HG02759 (cell line): Measurements from ENCODE around the gene GRIN2A.
A peak's percentile ranks its signal among the peaks of the same experiment; 100 is the strongest.

Source experiments
- ATAC-seq: cut with Tn5 transposase; IDR thresholded peaks from one replicate; pipeline ENCODE4 v1.9.1; 2021; ENCODE audit warnings: mild to moderate bottlenecking, moderate library complexity; ENCODE audit not compliant: unreplicated experiment

Gene GRIN2A

GRCh38 chr16:10188236-10188635 is 6.0 kb upstream of the GRIN2A start:
- ATAC-seq = no peak

- peak; percentile 69 for ATAC-seq
Measured at GRCh38 chr16:10181196-10182162, 749 bp downstream of the GRIN2A start.

- ATAC-seq = no peak
Measured at GRCh38 chr16:10180771-10181163, 1.5 kb downstream of the GRIN2A start.

- ATAC-seq = no peak
Measured at GRCh38 chr16:10180042-10180770, 2.0 kb downstream of the GRIN2A start.

GRCh38 chr16:10178526-10178925 is 3.7 kb downstream of the GRIN2A start:
- ATAC-seq = no peak

GRCh38 chr16:10178080-10178479 is 4.1 kb downstream of the GRIN2A start:
- ATAC-seq = no peak

GRCh38 chr16:10172848-10173655 is 9.2 kb downstream of the GRIN2A start:
- no peak for ATAC-seq

GRCh38 chr16:10171221-10171620 is 11.0 kb downstream of the GRIN2A start:
- ATAC-seq = no peak

GRCh38 chr16:10169904-10170410 is 12.3 kb downstream of the GRIN2A start:
- ATAC-seq = no peak

- ATAC-seq = no peak
Measured at GRCh38 chr16:10169031-10169430, 13.2 kb downstream of the GRIN2A start.

GRCh38 chr16:10168258-10168657 is 14.0 kb downstream of the GRIN2A start:
- ATAC-seq = no peak

- no peak for ATAC-seq
Measured at GRCh38 chr16:10165643-10166042, 16.6 kb downstream of the GRIN2A start.

GRCh38 chr16:10162981-10163380 is 19.2 kb downstream of the GRIN2A start:
- ATAC-seq = no peak

GRCh38 chr16:10156099-10156498 is 26.1 kb downstream of the GRIN2A start:
- no peak for ATAC-seq

GRCh38 chr16:10154389-10154788 is 27.8 kb downstream of the GRIN2A start:
- ATAC-seq = no peak

GRCh38 chr16:10153985-10154384 is 28.2 kb downstream of the GRIN2A start:
- ATAC-seq = no peak

- ATAC-seq = no peak
Measured at GRCh38 chr16:10151718-10152117, 30.5 kb downstream of the GRIN2A start.

GRCh38 chr16:10150906-10151305 is 31.3 kb downstream of the GRIN2A start:
- ATAC-seq = no peak

- no peak for ATAC-seq
Measured at GRCh38 chr16:10145542-10146035, 36.6 kb downstream of the GRIN2A start.

- no peak for ATAC-seq
Measured at GRCh38 chr16:10141671-10142070, 40.6 kb downstream of the GRIN2A start.

- no peak for ATAC-seq
Measured at GRCh38 chr16:10138881-10139280, 43.3 kb downstream of the GRIN2A start.
